Measurements from ENCODE around the gene RNF166. TPM values are rescaled to one million over a fixed set of nuclear protein-coding genes. Genes with fewer than 3 reads are reported as not detected.

The RNF166 gene
- total RNA-seq, 1 donor = 14.5 TPM

- Histone ChIP-seq H2AFZ (ENCODE audit: low read length) (no peak overlapping the region), H4K20me1 (ENCODE audit: insufficient read depth, low read length) (peaks cover 11% of the 10 kb centered on the region), H3K9me3 (ENCODE audit: low read depth, low read length) (no peaks in the 10 kb centered on the region), H3K27ac (ENCODE audit: low read depth, low read length) (no peak overlapping the region), H3K36me3 (ENCODE audit: insufficient read depth, low read length) (peaks cover 91% of the 10 kb centered on the region), H3K4me3 (ENCODE audit: insufficient read depth, low read length) (no peak overlapping the region), H3K27me3 (ENCODE audit: insufficient read depth, low read length) (no peaks in the 10 kb centered on the region), H3K79me2 (ENCODE audit: insufficient read depth, low read length) (no peaks in the 10 kb centered on the region), H3K4me1 (ENCODE audit: insufficient read depth, low read length) (no peaks in the 10 kb centered on the region), H3K4me2 (ENCODE audit: insufficient read depth, low read length) (no peak overlapping the region)
- peak; percentile 90 for DNase-seq (ENCODE audit: insufficient read length, low spot score, missing footprints)
- TF ChIP-seq CTCF (IDR thresholded peaks at IDR 0.05; ENCODE audit: extremely low read depth, low read depth, low read length) = no peak
Observed at GRCh38 chr16:88720396-88720970, 14.3 kb upstream of the RNF166 start.

- Histone ChIP-seq H3K27ac (ENCODE audit: low read depth, low read length) (no peak overlapping the region), H3K36me3 (ENCODE audit: insufficient read depth, low read length) (peaks cover 91% of the 10 kb centered on the region), H3K4me2 (ENCODE audit: insufficient read depth, low read length) (no peak overlapping the region), H2AFZ (ENCODE audit: low read length) (no peak overlapping the region), H3K4me1 (ENCODE audit: insufficient read depth, low read length) (no peaks in the 10 kb centered on the region), H3K79me2 (ENCODE audit: insufficient read depth, low read length) (no peaks in the 10 kb centered on the region), H3K4me3 (ENCODE audit: insufficient read depth, low read length) (no peak overlapping the region), H4K20me1 (ENCODE audit: insufficient read depth, low read length) (peaks cover 11% of the 10 kb centered on the region), H3K9me3 (ENCODE audit: low read depth, low read length) (no peaks in the 10 kb centered on the region), H3K27me3 (ENCODE audit: insufficient read depth, low read length) (no peaks in the 10 kb centered on the region)
- no peak for TF ChIP-seq CTCF (IDR thresholded peaks at IDR 0.05; ENCODE audit: extremely low read depth, low read depth, low read length)
- peak; percentile 85 for DNase-seq (ENCODE audit: insufficient read length, low spot score, missing footprints)
Observed at GRCh38 chr16:88719933-88720296, 13.7 kb upstream of the RNF166 start.

GRCh38 chr16:88719267-88719932, 13.2 kb upstream of the RNF166 start:
- Histone ChIP-seq H3K27ac (ENCODE audit: low read depth, low read length) (no peak overlapping the region), H3K4me2 (ENCODE audit: insufficient read depth, low read length) (no peak overlapping the region), H3K27me3 (ENCODE audit: insufficient read depth, low read length) (no peaks in the 10 kb centered on the region), H3K79me2 (ENCODE audit: insufficient read depth, low read length) (no peaks in the 10 kb centered on the region), H3K9me3 (ENCODE audit: low read depth, low read length) (no peaks in the 10 kb centered on the region), H4K20me1 (ENCODE audit: insufficient read depth, low read length) (peaks cover 15% of the 10 kb centered on the region), H3K36me3 (ENCODE audit: insufficient read depth, low read length) (peaks cover 91% of the 10 kb centered on the region), H3K4me1 (ENCODE audit: insufficient read depth, low read length) (no peaks in the 10 kb centered on the region), H3K4me3 (ENCODE audit: insufficient read depth, low read length) (no peak overlapping the region), H2AFZ (ENCODE audit: low read length) (no peak overlapping the region)
- TF ChIP-seq CTCF (IDR thresholded peaks at IDR 0.05; ENCODE audit: extremely low read depth, low read depth, low read length) = no peak
- DNase-seq (ENCODE audit: insufficient read length, low spot score, missing footprints) = peak; percentile 89

- H4K20me1 ChIP-seq (ENCODE audit: insufficient read depth, low read length) = peaks cover 23% of the 10 kb centered on the region
- H2AFZ ChIP-seq (ENCODE audit: low read length) = no peak overlapping the region
- H3K27me3 ChIP-seq (ENCODE audit: insufficient read depth, low read length) = no peaks in the 10 kb centered on the region
- DNase-seq (ENCODE audit: insufficient read length, low spot score, missing footprints) = no peak
- H3K79me2 ChIP-seq (ENCODE audit: insufficient read depth, low read length) = peaks cover 7% of the 10 kb centered on the region
- no peak overlapping the region for H3K27ac ChIP-seq (ENCODE audit: low read depth, low read length)
- no peaks in the 10 kb centered on the region for H3K4me1 ChIP-seq (ENCODE audit: insufficient read depth, low read length)
- H3K36me3 ChIP-seq (ENCODE audit: insufficient read depth, low read length) = peaks cover 90% of the 10 kb centered on the region
- TF ChIP-seq CTCF (IDR thresholded peaks at IDR 0.05; ENCODE audit: extremely low read depth, low read depth, low read length) = no peak
- H3K4me3 ChIP-seq (ENCODE audit: insufficient read depth, low read length) = no peak overlapping the region
- no peaks in the 10 kb centered on the region for H3K9me3 ChIP-seq (ENCODE audit: low read depth, low read length)
- H3K4me2 ChIP-seq (ENCODE audit: insufficient read depth, low read length) = no peak overlapping the region
Observed at GRCh38 chr16:88718178-88718577, 12.0 kb upstream of the RNF166 start.
